ENCODE data around the gene PACS2.

DNA sequence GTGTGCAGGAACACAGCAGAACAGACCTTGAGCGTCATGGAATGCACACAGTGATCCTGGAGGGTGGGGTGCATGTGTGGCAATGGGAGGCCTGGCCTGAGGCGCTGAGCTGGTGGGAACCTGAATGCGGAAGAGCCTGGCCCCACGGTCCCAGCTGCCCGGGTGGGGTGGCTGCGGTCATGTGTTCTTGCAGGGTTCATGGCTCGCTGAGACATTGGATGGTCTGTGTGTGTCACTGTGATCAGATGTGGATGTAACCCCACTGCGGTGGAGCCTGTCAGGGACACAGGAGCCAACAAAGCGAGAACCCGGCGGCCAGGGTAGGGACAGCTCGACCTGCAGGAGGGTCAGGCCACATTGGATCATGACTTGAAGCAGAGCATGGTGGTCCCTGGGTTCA, 128.3 kb downstream of the PACS2 start:
- TF ChIP-seq, protein P1, sequence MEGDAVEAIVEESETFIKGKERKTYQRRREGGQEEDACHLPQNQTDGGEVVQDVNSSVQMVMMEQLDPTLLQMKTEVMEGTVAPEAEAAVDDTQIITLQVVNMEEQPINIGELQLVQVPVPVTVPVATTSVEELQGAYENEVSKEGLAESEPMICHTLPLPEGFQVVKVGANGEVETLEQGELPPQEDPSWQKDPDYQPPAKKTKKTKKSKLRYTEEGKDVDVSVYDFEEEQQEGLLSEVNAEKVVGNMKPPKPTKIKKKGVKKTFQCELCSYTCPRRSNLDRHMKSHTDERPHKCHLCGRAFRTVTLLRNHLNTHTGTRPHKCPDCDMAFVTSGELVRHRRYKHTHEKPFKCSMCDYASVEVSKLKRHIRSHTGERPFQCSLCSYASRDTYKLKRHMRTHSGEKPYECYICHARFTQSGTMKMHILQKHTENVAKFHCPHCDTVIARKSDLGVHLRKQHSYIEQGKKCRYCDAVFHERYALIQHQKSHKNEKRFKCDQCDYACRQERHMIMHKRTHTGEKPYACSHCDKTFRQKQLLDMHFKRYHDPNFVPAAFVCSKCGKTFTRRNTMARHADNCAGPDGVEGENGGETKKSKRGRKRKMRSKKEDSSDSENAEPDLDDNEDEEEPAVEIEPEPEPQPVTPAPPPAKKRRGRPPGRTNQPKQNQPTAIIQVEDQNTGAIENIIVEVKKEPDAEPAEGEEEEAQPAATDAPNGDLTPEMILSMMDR (IDR thresholded peaks at IDR 0.05; ENCODE audit: low read depth, low read length) = no peak
- TF ChIP-seq, protein P2, sequence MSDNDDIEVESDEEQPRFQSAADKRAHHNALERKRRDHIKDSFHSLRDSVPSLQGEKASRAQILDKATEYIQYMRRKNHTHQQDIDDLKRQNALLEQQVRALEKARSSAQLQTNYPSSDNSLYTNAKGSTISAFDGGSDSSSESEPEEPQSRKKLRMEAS (IDR thresholded peaks at IDR 0.05; ENCODE audit: low read depth, low read length) = no peak
- no peak for TF ChIP-seq POLR2A (IDR thresholded peaks at IDR 0.05; ENCODE audit: extremely low read depth, insufficient read length)
- TF ChIP-seq MYC (IDR thresholded peaks at IDR 0.05; ENCODE audit: low read depth, low read length) = no peak
